HUES6 (cell line): ENCODE results near the gene GALNT16.
"Not testable (repeated sequence)": the region's sequence is repeated elsewhere in the genome, so short reads cannot be mapped to it uniquely, and the experiment has no call there.

ENCODE experiments used
- H3K27ac ChIP-seq: 2 replicates; pipeline ENCODE4 v1.7.0; 2013; ENCODE audit warnings: low read depth, mild to moderate bottlenecking, low read length, inconsistent platforms
- H3K27me3 ChIP-seq: 2 replicates; pipeline ENCODE4 v1.6.1; 2013; ENCODE audit warnings: low read length; ENCODE audit not compliant: control insufficient read depth, insufficient read depth
- H3K36me3 ChIP-seq: 2 replicates; pipeline ENCODE4 v1.6.1; 2013; ENCODE audit warnings: low read length; ENCODE audit not compliant: control insufficient read depth, insufficient read depth
- H3K4me1 ChIP-seq: 2 replicates; pipeline ENCODE4 v1.6.1; 2013; ENCODE audit warnings: low read length; ENCODE audit not compliant: control insufficient read depth, insufficient read depth
- H3K4me3 ChIP-seq: 2 replicates; pipeline ENCODE4 v1.5.1; 2013; ENCODE audit warnings: low read depth, low read length
- H3K9ac ChIP-seq: one replicate; pipeline ENCODE4 v1.6.1; 2013; ENCODE audit warnings: mild to moderate bottlenecking, low read length
- H3K9me3 ChIP-seq: 2 replicates; pipeline ENCODE4 v1.6.1; 2013; ENCODE audit warnings: low read depth, low read length; ENCODE audit not compliant: control insufficient read depth, insufficient read depth

The GALNT16 gene

DNA sequence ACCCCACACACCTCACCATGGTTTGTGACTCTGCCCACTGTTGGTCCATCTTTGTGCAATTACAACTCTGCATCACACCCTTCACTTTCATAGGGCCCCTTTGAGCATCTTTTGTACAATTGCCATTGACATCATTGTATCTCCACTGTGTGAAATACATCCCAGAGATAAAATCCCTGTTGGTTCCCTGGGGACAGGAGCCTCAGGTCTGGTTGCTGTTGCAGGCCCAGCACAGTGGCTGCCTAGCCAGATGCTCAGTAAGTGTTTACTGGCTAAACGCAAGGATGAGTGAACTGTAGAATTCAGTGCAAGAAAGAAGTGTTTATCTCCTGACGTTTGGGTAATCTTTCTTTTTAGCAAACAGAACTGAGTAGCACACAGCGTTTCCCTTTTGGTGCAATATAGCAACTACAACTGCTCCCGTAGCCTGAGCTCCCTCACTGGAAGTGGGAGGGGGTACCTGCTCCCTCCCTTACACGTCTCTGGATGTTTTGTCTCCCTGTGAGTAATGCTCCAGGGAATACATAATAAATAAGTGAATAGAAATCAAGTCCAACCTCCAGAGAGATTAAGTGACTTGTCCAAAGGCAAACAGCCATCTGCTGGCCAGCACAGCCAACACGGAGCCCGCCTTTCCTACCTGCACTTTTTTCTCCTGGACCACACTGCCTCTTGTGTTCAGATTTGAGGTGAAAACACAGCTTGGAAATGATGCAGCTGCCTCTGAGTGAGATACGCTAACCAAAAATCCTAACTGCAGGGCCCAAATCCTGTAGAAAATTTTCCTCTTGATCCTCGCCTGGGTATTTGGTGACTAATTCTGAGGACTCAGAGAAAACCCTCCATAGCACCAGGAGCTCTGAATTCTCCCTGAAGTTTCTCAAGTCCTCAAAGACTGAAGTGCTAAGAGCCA is 27.4 kb downstream of the GALNT16 start:
- no peak overlapping the region for H3K9ac ChIP-seq
- H3K9me3 ChIP-seq: no peaks in the 10 kb centered on the region
- no peaks in the 10 kb centered on the region for H3K36me3 ChIP-seq
- no peak overlapping the region for H3K4me3 ChIP-seq
- H3K27ac ChIP-seq: no peak overlapping the region
- no peaks in the 10 kb centered on the region for H3K27me3 ChIP-seq
- peaks cover 10% of the 10 kb centered on the region; the same call in 1 of the 2 replicates for H3K4me1 ChIP-seq

DNA sequence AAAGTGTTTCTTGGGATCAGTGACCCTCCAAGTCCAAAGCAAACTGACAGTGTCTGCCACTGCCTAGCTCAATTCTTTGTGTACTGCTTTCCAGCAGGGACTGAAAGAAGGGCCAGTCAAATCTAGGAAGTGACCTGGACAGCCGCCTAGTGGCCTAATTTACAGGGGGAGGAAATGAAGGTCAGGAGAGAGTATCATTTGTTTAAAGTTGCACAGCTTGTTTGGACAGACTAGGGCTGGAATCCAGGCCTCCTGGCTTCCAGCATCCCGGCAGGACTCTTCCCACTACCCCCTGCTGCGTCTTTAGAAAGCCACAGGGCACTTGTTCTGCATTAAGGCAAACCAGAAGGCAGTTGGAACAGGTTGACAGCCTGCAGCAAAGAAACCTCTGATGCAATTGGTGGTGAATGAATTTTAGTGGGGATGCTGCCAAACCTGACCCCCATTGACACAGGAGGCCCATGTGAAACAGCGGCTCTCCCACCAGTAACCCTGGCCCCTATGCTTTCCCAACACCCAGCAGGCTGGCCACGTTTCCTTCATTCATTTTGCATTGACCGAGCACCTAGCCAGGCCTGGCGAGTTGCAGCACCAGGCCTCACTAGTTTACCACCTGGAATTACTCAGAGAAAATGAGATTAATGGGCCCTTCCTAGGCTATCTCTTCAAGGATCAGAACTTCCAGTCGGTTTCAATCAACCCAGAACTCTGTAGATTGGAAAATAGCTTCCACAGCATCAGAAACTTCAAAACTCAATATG is 28.2 kb downstream of the GALNT16 start:
- H3K4me1 ChIP-seq: peaks cover 12% of the 10 kb centered on the region; the same call in 1 of the 2 replicates
- no peak overlapping the region for H3K4me3 ChIP-seq
- H3K27ac ChIP-seq: no peak overlapping the region
- H3K36me3 ChIP-seq: no peaks in the 10 kb centered on the region
- no peak overlapping the region for H3K9ac ChIP-seq
- no peaks in the 10 kb centered on the region for H3K27me3 ChIP-seq
- no peaks in the 10 kb centered on the region for H3K9me3 ChIP-seq

DNA sequence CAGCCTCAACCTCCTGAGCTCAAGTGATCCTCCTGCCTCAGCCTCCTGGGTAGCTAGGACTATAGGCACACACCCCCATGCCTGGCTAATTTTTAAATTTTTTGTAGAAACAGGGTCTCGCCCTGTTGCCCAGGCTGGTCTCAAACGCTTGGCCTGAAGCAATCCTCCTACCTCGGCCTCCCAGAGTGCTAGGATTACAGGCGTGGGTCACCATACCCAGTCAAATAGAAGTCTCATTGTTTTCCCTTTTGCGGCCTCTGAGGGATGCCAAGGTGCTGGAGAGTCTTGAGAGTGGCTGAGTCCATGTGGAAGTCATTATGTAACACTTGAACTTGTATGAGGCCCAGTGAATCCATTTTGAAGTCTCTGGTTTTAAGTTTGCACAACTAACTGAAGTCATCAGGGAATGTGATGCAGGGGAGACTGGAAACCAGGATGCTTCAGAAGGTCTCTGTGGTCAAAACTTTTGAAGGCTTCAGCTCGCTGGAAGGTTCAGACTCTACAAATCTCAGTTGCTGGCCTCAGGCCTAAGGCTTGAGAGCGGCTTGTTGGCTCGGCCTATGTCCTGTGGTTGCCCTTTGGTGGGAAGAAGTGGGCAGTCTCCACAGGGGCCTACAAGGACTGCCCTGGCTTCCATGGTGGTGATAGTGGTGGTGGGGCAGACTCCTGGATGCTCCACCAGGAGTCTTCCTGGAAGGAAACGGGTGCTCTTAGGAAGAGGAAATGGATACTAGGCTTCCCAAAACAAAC is 29.2 kb downstream of the GALNT16 start:
- Histone ChIP-seq H3K4me3 (no peak overlapping the region), H3K4me1 (peaks cover 12% of the 10 kb centered on the region; the same call in 1 of the 2 replicates), H3K9ac (no peak overlapping the region), H3K27me3 (no peaks in the 10 kb centered on the region), H3K36me3 (no peaks in the 10 kb centered on the region), H3K27ac (no peak overlapping the region), H3K9me3 (no peaks in the 10 kb centered on the region)

DNA sequence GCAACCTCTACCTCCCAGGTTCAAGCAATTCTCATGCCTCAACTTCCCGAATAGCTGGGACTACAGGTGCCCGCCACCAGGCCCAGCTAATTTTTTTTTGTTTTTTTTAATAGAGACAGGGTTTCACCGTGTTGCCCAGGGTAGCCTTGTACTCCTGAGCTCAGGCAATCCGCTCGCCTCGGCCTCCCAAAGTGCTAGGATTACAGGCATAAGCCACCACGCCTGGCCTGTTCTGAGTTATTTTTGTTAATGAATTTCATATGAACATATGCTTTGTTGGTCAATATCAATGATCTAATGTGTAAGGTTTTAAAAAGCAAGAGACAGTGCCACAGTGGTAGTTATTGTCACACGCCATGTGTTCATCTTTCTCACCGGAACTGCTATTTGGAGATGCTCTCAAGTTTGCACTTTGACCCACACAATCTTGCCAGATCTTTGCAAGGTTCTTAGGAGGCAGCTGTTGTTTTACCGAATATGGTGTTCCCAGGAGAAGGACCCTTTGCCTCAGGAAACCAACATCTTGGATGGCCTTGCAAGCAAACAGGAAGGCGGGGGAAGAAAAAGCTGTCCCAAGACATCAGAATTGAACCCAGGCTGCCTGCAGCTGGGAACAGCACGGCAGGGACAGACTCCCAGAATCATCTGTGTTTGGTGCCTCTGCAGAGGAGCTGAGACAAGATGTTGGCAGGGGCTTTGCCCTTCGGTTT is 30.0 kb downstream of the GALNT16 start:
- Histone ChIP-seq H3K27ac (no peak overlapping the region), H3K9me3 (no peaks in the 10 kb centered on the region), H3K36me3 (no peaks in the 10 kb centered on the region), H3K4me1 (peaks cover 12% of the 10 kb centered on the region; the same call in 1 of the 2 replicates), H3K9ac (no peak overlapping the region), H3K27me3 (no peaks in the 10 kb centered on the region), H3K4me3 (no peak overlapping the region)

DNA sequence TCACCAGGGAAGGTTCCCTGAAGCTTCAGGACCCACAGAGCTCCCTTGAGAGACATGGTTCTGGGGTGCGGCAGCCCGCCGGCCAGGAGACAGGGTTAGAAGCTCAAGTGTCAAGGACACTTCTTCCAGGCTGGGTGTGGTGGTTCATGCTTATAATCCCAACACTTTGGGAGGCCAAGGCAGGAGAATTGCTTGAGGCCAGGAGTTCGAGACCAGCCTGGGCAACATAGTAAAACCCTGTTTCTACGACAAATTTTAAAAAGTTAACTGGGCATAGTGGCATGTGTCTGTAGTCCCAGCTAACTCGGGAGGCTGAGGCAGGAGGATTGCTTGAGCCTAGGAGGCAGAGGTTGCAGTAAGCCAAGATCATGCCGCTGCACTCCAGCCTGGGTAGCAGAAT is 30.9 kb downstream of the GALNT16 start:
- not testable (repeated sequence) for H3K9ac ChIP-seq, H3K36me3 ChIP-seq, H3K27ac ChIP-seq, H3K4me3 ChIP-seq, H3K27me3 ChIP-seq, H3K9me3 ChIP-seq
- H3K4me1 ChIP-seq: peaks cover 12% of the 10 kb centered on the region; the same call in 1 of the 2 replicates

DNA sequence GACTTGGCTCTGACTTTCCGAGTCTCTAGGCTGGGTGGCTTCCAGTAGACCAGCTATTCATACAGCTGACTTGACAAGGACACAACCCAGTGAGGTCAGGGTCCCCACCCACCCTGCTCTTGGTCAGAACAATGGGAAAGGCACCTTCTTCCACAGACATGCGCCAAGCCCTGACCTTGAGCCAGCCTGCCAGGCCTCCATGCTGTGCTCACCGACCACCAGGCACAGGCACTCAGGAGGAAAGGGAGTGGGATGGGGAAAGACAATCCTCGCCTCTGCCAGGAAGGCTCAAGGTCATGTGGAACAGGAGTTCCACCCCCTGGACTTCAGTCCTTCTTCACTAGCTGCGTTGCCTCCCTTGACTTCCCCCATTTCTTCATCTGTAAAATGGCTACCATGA is 31.4 kb downstream of the GALNT16 start:
- Histone ChIP-seq H3K4me3 (no peak overlapping the region), H3K9ac (no peak overlapping the region), H3K27me3 (no peaks in the 10 kb centered on the region), H3K9me3 (no peaks in the 10 kb centered on the region), H3K36me3 (no peaks in the 10 kb centered on the region), H3K27ac (no peak overlapping the region), H3K4me1 (peaks cover 12% of the 10 kb centered on the region; the same call in 1 of the 2 replicates)

DNA sequence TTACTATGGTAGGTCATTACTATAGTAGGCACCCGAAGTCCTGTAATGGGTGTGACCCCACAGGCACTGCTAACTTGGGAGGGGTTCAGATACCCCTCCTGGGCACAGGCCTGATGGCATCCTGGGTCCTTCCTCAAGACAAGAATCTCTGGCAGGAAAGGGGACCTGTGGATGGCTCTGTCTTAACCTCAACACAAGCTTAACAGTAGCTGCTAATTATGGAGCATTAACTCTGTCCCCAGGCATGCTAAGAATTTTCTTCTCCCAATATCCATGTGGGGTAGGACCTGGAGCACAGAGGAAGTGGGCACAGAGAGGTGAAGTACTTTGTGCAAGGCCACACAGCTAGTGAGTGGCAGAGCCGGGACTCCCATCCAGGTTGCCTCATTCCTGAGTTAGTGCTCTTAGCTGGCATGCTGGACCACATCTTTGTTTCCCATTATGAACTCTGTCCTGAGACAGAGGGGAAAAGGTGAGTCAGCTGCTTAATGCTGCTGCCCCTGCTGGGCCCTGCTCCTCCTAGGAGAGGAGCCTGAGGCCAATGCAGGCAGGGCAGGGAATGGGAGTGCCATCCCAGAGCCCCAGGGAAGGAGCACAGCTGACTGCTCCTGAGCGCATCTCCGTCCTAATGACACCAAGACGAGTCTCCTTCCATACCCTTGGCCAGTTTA is 32.1 kb downstream of the GALNT16 start:
- Histone ChIP-seq H3K36me3 (no peaks in the 10 kb centered on the region), H3K4me1 (peaks cover 12% of the 10 kb centered on the region; the same call in 1 of the 2 replicates)

DNA sequence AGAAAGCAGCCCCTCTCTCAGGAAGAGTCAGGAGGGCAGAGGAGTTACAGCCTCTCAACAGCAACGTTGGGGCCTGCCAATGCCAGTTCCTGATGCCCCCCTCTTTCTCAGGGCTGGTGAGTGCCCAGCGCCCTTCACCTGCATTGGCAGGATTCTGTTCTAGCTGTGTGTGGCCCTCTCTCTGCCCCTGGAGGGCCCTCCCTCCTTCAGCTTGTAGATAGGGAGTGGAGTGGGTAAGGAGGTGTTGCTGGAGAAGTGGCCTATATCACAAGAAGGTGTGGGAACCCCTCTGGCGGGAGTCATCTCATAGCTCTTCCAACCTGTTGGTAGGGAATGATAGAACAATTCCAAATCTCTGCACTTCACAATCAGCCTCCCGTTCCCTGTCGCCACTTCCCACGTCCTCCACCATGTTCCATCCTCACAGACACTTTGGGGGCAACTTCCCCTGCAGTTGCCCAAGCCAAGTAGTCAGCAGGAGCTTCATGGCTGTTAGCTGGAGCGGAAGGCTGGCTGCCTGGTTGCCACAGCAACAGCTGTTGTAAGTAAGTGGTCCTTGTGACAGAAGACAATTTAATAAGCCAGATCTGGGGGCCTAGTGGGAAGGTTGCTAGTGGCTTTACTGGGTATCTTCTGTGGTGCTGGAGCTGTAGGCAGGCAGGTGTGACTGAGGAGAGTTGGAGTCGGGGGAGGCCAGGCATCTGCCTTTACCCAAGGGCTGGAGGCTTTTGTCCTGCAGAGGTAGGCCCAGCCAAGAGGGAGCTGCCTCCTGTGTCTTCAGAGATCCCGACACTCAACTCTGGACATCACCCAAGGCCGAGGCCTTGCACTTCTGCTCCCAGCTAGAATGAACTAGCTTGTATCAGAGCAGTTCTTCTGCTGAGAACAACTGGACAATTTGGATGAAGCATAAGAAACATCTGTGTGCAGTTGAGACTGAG is 38.4 kb downstream of the GALNT16 start:
- Histone ChIP-seq H3K9ac (no peak overlapping the region), H3K27ac (no peak overlapping the region), H3K36me3 (no peaks in the 10 kb centered on the region), H3K4me1 (no peaks in the 10 kb centered on the region), H3K27me3 (no peaks in the 10 kb centered on the region; the same call in 1 of the 2 replicates), H3K9me3 (no peaks in the 10 kb centered on the region), H3K4me3 (no peak overlapping the region)

More for the DNA sequence above, 32.1 kb downstream of the GALNT16 start:
- Histone ChIP-seq H3K9me3 (no peaks in the 10 kb centered on the region), H3K9ac (no peak overlapping the region), H3K27ac (no peak overlapping the region), H3K4me3 (no peak overlapping the region), H3K27me3 (no peaks in the 10 kb centered on the region)

DNA sequence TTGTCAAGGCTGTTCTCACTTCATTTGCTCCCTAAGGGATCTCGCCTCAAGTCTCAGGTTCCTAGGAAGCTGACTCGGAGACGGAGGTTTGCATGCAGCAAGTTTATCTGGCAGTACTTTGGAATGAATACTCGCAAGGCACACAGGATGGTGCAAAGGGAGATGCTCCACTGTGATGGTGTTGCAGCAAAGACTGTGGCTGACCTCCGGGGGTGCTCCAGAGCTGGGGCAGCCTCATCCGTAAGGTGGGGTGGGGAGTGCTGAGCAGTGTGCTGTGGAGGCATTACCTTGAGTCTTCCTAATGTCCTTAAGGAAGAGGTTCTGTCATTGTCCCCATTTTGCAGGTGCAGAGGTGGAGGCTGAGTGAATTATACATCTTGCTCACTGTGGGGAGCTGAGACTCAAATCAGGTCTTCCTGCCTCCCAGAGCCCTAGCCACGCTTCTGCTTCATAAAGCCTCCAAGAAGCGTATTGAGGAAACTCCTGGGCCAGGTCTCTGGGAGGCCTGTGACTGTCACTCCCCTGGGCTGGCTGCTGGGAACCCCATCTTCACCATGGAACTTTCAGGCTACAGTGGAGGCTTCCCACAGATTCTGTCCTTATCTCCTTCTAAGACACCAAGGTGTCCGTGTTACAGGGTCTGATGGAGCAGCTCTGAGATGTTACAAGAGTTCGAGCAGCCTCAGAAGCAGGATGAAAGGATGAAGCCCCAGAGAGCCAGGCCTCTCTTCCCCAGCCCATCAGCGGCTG is 39.5 kb downstream of the GALNT16 start:
- no peak overlapping the region for H3K9ac ChIP-seq

More for the DNA sequence above, 39.5 kb downstream of the GALNT16 start:
- H3K9me3 ChIP-seq: no peaks in the 10 kb centered on the region
- H3K27me3 ChIP-seq: no peaks in the 10 kb centered on the region; the same call in 1 of the 2 replicates
- no peak overlapping the region for H3K4me3 ChIP-seq
- H3K36me3 ChIP-seq: no peaks in the 10 kb centered on the region
- no peaks in the 10 kb centered on the region for H3K4me1 ChIP-seq
- no peak overlapping the region for H3K27ac ChIP-seq
